Ovary (tissue), 3 donors: Measurements from ENCODE around the gene GPR156.

ENCODE experiments used
- CTCF ChIP-seq, 3 donors: fragments of 450-650 bp in 2 of 3; fragments of 200-600 bp in 1 of 3; IDR thresholded peaks; one replicate each; pipeline versions ENCODE4 v1.5.1 to v1.8.0; 2016 to 2022; ENCODE audit warnings: antibody characterized with exemption in 3 of 3, mild to moderate bottlenecking in 1 of 3
- EP300 ChIP-seq: sonication (generic); formaldehyde crosslinking; IDR thresholded peaks from one replicate; pipeline ENCODE4 v1.6.1; 2017; ENCODE audit warnings: antibody characterized with exemption
- POLR2A ChIP-seq: fragments of 450-650 bp; IDR thresholded peaks from one replicate; pipeline ENCODE4 v1.6.1; 2017; ENCODE audit warnings: antibody characterized with exemption, mild to moderate bottlenecking, moderate library complexity
- donor health status: DM: no; HTN: no; CAD: no.

GRCh38 chr3:120192579-120192978 is 92.4 kb downstream of the GPR156 start:
- TF ChIP-seq CTCF (IDR thresholded peaks at IDR 0.05), result no peak
- no peak for TF ChIP-seq EP300
- TF ChIP-seq POLR2A, result no peak
